HG03439 (cell line): ENCODE data around the gene PRKAR1B.

Experiments used
- ATAC-seq: cut with Tn5 transposase; IDR thresholded peaks from one replicate; pipeline ENCODE4 v1.9.1; 2021; ENCODE audit warnings: mild to moderate bottlenecking, moderate library complexity; ENCODE audit not compliant: unreplicated experiment

Gene PRKAR1B

GRCh38 chr7:607938-608337, 119.1 kb downstream of the PRKAR1B start:
- no peak for ATAC-seq

- no peak for ATAC-seq
These were observed 121.2 kb downstream of the PRKAR1B start for GRCh38 chr7:605661-606450.

- no peak for ATAC-seq
These were observed 122.1 kb downstream of the PRKAR1B start for GRCh38 chr7:604884-605531.

GRCh38 chr7:604001-604883, 122.8 kb downstream of the PRKAR1B start:
- peak; percentile 52 for ATAC-seq

- ATAC-seq: no peak
These were observed 123.7 kb downstream of the PRKAR1B start for GRCh38 chr7:603152-603951.

- peak; percentile 29 for ATAC-seq
These were observed 124.5 kb downstream of the PRKAR1B start for GRCh38 chr7:602341-603141.

GRCh38 chr7:601595-602340, 125.3 kb downstream of the PRKAR1B start:
- peak; percentile 47 for ATAC-seq

- ATAC-seq: no peak
These were observed 126.0 kb downstream of the PRKAR1B start for GRCh38 chr7:601036-601594.

GRCh38 chr7:600149-601035, 126.7 kb downstream of the PRKAR1B start:
- ATAC-seq: no peak

- ATAC-seq: no peak
These were observed 128.2 kb downstream of the PRKAR1B start for GRCh38 chr7:598899-599298.

GRCh38 chr7:597348-598178, 129.5 kb downstream of the PRKAR1B start:
- no peak for ATAC-seq

- no peak for ATAC-seq
These were observed 130.3 kb downstream of the PRKAR1B start for GRCh38 chr7:596819-597182.

GRCh38 chr7:596071-596818, 130.8 kb downstream of the PRKAR1B start:
- ATAC-seq: no peak

GRCh38 chr7:595621-596010, 131.5 kb downstream of the PRKAR1B start:
- ATAC-seq: no peak

- ATAC-seq: no peak
These were observed 132.0 kb downstream of the PRKAR1B start for GRCh38 chr7:594920-595620.
